Lower leg skin (tissue), 3 donors: Measurements from ENCODE around the gene MARVELD1.

Source experiments
- CTCF ChIP-seq, 3 donors: fragments of 450-650 bp; IDR thresholded peaks; one replicate each; pipeline ENCODE4 v1.5.1; 2016; ENCODE audit warnings: antibody characterized with exemption in 3 of 3, mild to moderate bottlenecking in 3 of 3, moderate library complexity in 2 of 3
- POLR2A ChIP-seq, 2 donors: fragments of 450-650 bp; IDR thresholded peaks; one replicate each; pipeline ENCODE4 v1.6.1; 2016 to 2017; ENCODE audit warnings: antibody characterized with exemption in 2 of 2, mild to moderate bottlenecking in 1 of 2, moderate library complexity in 1 of 2

DNA sequence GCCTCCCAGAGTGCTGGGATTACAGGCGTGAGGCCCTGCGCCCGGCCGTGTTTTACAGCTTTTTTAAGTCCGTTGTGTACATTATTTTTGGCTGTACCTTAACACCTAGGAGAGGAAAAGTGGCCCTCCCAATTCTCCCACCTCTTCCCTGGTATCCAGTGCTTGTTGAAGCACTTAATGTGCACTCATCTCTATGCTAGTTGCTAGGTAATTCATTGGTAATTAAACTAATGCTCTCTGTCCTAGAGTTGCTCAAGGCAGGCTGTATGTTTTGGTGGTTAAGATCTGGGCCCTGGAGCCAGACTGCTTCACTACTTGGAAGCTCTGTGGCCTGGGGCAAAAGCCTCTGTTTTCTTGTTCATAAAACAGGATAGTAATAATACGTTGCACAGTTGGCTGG is 46.1 kb upstream of the MARVELD1 start:
- no peak for TF ChIP-seq CTCF (IDR thresholded peaks at IDR 0.05)
- TF ChIP-seq POLR2A (IDR thresholded peaks at IDR 0.05): no peak
